ENCODE data around the gene RAPGEF5. TPM values are rescaled to one million over a fixed set of nuclear protein-coding genes. Genes with fewer than 3 reads are reported as not detected.

Gene RAPGEF5
- total and polyA plus RNA-seq, 2 donors (not counting 3 experiments of a cell fraction or from before 2014, with no cell fraction given) = 10.0 to 43.2 TPM

GRCh38 chr7:22150221-22150620 lies 206.7 kb downstream of the RAPGEF5 start:
- BruUV-seq (replicated peaks) = no TSS peak
- no peak for TF ChIP-seq GATA2 (IDR thresholded peaks at IDR 0.05; ENCODE audit: insufficient read depth, insufficient read length, low read depth, low read length)
- TF ChIP-seq JUN (IDR thresholded peaks at IDR 0.05; ENCODE audit: borderline replicate concordance, insufficient read depth, insufficient read length, low read depth) = no peak
- no peak for TF ChIP-seq EZH2 (IDR thresholded peaks at IDR 0.05; ENCODE audit: borderline replicate concordance, low read depth, low read length, severe bottlenecking)
- TF ChIP-seq MYC (IDR thresholded peaks at IDR 0.05; ENCODE audit: low read depth, low read length) = no peak
- TF ChIP-seq POLR2AphosphoS5 (IDR thresholded peaks at IDR 0.05; ENCODE audit: insufficient read depth, low read depth, low read length) = no peak
- no peak for TF ChIP-seq POLR2A (IDR thresholded peaks at IDR 0.05; ENCODE audit: low read depth, low read length)
- no peak for TF ChIP-seq CTCF (IDR thresholded peaks at IDR 0.05; ENCODE audit: extremely low read depth in 1 of 2, insufficient read depth in 1 of 2, low read depth in 1 of 2, low read length in 2 of 2)
- no peak for TF ChIP-seq MAX (IDR thresholded peaks at IDR 0.05; ENCODE audit: insufficient read depth, insufficient read length)
- no peak for TF ChIP-seq FOS (IDR thresholded peaks at IDR 0.05; ENCODE audit: borderline replicate concordance, insufficient read depth, low read length)
- no peaks in the 10 kb centered on the region for H3K9me1 ChIP-seq (replicated peaks; ENCODE audit: control insufficient read depth, extremely low read depth, insufficient read depth, low read length)
- no peaks in the 10 kb centered on the region for H3K79me2 ChIP-seq (ENCODE audit: control insufficient read depth, insufficient read depth, low read length)
- H4K20me1 ChIP-seq (replicated peaks; ENCODE audit: control insufficient read depth, extremely low read depth, insufficient read depth, low read length) = no peaks in the 10 kb centered on the region
- H2AFZ ChIP-seq (ENCODE audit: low read depth, low read length) = no peak overlapping the region
- H3K9ac ChIP-seq (replicated peaks; ENCODE audit: extremely low read depth, insufficient read depth, low read length) = no peak overlapping the region
- intact Hi-C loops (cut with micrococcal nuclease) = no loop called here
- no peaks in the 10 kb centered on the region for H3K9me3 ChIP-seq (replicated peaks; ENCODE audit: control insufficient read depth, insufficient read depth, low read length)
- no peaks in the 10 kb centered on the region for H3K27me3 ChIP-seq (ENCODE audit: control insufficient read depth in 2 of 2, insufficient read depth in 2 of 2, low read length in 2 of 2)
- POLR2A ChIA-PET = no interaction called here
- CTCF ChIA-PET = interaction anchor here (1.2 kb wide), 1 partner anchor 15 kb away, joined by 3 read pairs; no protein-coding TSS in a partner anchor
- DNase-seq (ENCODE audit: low read depth, low spot score) (peak; percentile 43), FAIRE-seq (no peak)
- dilution Hi-C loops (cut with MboI; ENCODE audit: extremely low pct_ligation_motif_present, low sequenced_read_pairs) = no loop called here
- no peak overlapping the region for H3K27ac ChIP-seq (ENCODE audit: insufficient read depth, low read depth, low read length)
- no peak overlapping the region for H3K4me3 ChIP-seq (replicated peaks in 1 of 3; ENCODE audit: insufficient read depth in 1 of 3, low read depth in 1 of 3, low read length in 3 of 3)
- H3K4me1 ChIP-seq (ENCODE audit: control insufficient read depth, extremely low read depth, insufficient read depth, low read length) = no peaks in the 10 kb centered on the region
- H3K4me2 ChIP-seq (ENCODE audit: insufficient read depth, low read length) = no peak overlapping the region
- peaks cover 0 to 10% of the 10 kb centered on the region in 2 experiments for H3K36me3 ChIP-seq (ENCODE audit: control insufficient read depth in 2 of 2, extremely low read depth in 1 of 2, insufficient read depth in 2 of 2, low read length in 2 of 2)

Data from endothelial cell of umbilical vein (primary cell).